ENCODE data around the gene OR10H4.
"Not testable (repeated sequence)": the region's sequence is repeated elsewhere in the genome, so short reads cannot be mapped to it uniquely, and the experiment has no call there.

The OR10H4 gene

DNA sequence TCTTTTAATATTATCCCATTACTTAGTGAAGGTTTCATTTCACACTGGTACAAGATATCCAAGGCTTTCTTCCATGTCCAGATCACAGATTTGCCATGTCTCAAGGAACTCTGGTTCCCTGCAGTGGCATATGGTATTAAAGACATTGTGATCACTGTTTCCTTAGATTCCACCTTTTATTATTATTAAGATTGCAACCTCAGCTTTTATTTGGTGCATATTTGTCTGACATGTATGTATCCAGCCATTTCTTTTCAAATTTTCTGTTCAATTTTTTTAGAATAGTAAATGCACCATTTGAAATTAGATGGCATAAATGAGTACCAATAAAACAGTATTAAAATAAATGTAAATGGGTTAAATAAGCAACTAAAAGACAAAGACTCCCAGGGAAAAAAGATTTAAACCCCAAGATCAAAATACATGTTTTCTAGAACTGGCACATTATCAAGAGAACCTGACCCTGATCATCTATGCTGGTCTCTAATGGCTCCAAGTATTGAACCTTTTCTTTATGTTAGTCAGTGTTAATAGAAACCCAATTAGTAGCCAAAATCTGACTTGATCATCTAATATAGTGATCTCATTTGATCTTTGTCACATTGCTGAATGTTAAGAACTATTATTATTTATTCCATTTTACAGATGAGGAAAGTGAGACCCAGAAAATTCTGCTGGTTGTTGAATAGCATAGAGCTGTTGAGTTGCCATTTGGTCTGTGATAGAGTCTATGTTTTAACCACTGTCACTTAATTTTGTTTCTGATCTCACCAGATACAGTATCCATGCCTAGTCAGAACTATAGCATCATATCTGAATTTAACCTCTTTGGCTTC, at the start of gene OR10H4:
Gene OR10H4 (plus strand): TSS at position 786 of the 836 bp plus-strand sequence. CDS start 0 bp downstream, at position 786.
- no peak for DNase-seq

GRCh38 chr19:15899561-15899960, 49.2 kb upstream of the OR10H4 start:
- not testable (repeated sequence) for DNase-seq

DNA sequence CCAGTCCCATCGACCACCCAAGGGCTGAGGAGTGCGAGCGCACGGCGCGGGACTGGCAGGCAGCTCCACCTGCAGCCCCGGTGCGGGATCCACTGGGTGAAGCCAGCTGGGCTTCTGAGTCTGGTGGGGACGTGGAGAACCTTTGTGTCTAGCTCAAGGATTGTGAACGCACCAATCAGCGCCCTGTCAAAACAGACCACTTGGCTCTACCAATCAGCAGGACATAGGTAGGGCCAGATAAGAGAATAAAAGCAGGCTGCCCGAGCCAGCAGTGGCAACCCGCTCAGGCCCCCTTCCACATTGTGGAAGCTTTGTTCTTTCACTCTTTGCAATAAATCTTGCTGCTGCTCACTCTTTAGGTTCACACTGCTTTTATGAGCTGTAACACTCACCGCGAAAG, 48.8 kb upstream of the OR10H4 start:
- DNase-seq: not testable (repeated sequence)

DNA sequence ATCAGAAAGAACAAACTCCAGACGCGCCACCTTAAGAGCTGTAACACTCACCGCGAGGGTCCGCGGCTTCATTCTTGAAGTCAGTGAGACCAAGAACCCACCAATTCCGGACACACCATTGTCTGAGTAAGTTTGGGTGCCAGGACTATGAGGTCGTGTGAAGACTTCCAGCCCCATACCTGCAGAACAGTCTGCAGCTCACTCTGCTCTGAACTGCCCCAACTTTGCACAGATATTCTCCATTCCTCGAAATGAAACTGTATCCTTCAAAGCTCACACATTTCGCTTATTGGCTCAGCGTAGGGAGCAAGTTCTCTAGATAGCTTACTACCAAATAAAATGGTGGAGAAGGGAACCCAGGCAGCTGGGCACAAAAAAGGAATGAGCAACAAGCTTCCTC, 48.3 kb upstream of the OR10H4 start:
- no peak for DNase-seq

- no peak for DNase-seq
Observed at GRCh38 chr19:15902254-15902653, 46.6 kb upstream of the OR10H4 start.

- DNase-seq: not testable (repeated sequence)
Observed at GRCh38 chr19:15902898-15903297, 45.9 kb upstream of the OR10H4 start.

DNA sequence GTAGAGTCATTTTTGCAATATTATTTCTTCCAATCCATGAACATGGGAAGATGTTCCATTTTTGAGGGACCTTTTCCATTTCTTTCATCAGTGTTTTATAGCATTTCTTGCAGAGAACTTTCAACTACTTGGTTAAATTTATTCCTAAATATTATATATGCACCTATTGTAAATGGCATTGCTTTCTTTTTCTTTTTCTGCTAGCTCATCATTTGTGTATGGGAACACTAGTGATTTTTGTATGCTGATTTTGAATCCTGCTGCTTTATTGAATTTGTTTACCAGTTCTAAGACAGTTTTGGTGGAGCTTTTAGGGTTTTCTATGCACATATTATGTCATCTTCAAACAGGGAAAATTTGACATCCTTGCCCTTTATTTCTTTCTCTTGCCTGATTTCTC, 43.8 kb upstream of the OR10H4 start:
- no peak for DNase-seq

DNA sequence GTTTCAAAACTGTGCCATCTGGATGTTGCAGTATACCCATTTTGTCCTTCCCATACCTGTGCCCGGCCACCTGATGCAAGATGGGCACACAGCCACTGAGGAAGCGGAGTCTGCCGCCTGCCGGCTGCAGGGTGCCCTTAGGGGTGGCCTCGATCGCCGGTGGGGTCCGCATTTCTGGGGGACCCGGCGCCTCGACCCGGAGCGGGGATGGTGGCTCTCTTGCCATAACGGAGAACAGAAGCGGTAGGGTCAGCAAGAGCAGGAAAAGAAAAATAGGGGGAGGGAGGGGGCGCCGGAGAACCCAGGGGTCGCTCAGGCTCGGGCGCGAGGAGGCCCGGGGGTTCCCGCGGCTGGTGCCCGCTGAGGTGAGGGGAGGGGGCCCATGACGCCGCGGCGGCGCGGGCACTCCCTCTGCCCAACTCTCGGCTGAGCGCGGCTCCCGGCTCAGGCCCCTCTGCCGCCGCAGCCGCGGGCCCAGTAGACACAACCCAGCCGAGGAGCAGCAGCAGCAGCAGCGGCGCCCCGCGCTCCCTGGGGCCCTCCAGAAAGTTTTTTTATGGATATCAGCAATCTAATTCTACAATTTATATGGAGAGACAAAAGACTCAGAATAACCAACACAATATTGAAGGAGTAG, 37.1 kb upstream of the OR10H4 start:
- DNase-seq: no peak

- no peak for DNase-seq
Observed at GRCh38 chr19:15913384-15913783, 35.4 kb upstream of the OR10H4 start.

- no peak for DNase-seq
Observed at GRCh38 chr19:15913830-15914229, 35.0 kb upstream of the OR10H4 start.

GRCh38 chr19:15915109-15915508, 33.7 kb upstream of the OR10H4 start:
- no peak for DNase-seq

- no peak for DNase-seq
Observed at GRCh38 chr19:15919243-15919642, 29.6 kb upstream of the OR10H4 start.

GRCh38 chr19:15922021-15922420, 26.8 kb upstream of the OR10H4 start:
- DNase-seq: no peak

- no peak for DNase-seq
Observed at GRCh38 chr19:15923702-15924101, 25.1 kb upstream of the OR10H4 start.

DNA sequence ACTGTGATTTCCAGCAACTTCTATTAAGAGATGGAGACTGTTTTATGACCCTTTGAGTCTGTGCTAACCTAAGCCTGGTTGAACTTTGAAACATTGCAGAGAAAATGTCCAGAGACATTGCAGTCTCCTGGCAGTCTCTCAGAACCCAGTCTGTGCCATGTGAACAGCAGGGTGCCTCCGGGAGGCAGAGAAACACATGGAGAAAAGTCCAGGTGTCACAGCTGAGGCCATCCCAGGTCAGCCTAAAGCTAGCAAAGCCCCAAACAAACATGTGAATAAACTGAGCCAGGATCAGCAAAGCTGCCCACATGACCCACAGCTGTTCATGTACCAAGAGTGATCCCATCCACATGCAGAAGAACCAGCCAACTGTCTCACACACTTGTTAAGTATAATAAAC, 22.3 kb upstream of the OR10H4 start:
- DNase-seq: no peak

- no peak for DNase-seq
Observed at GRCh38 chr19:15928321-15928720, 20.5 kb upstream of the OR10H4 start.

DNA sequence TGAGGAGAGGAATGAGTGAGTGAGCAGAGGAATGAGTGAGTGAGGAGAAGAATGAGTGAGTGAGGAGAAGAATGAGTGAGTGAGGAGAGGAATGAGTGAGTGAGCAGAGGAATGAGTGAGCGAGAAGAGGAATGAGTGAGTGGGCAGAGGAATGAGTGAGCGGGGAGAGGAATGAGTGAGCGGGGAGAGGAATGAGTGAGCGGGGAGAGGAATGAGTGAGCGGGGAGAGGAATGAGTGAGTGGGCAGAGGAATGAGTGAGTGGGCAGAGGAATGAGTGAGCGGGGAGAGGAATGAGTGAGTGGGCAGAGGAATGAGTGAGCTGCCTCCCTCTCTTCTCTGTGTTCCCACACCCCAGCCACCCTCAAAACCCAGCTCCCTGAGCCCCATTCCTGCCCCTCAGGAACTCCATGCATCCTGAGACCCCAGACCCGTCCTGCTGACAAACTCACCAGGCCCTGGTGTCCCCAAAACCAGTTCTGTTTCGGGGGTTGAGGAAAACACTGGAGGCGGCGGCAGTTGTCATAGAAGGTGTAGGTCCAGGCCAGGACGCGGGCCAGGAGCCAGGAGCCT, 15.0 kb upstream of the OR10H4 start:
- not testable (repeated sequence) for DNase-seq

DNA sequence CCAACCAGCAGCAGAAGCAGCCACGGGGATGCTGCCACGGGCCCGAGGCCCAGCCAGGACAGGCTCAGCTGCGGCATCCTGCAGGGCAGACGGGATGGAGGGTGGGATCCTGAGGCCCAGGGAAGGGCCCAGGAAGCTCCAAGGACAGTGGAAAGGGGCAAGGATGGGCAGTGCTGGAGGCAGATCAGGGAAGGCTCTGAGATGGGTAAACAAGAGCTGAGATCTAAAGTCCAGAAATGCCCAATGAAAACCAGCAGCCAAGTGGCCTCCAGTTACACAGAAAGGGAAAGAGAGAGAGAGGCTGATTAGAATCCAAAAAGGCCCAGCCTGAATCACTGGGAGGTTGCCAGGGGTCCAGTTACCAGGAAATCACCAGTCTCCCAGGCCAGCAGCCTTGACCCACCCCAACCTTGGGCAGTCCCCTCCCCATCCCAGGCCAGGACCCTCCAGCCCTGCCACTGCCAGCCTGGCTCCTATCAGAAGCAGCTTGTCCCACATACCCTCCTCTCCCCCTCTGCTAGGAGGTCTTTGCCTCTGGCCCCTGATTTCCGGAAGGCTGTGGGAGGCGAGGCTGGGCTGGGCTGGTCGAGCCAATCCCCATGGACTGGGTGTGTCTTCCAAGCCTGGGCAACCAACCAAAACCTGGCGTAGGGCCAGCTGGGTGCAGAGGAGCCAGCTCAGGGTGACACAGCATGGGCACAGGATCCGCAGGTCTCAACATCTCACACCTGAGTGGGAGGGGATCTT, 14.3 kb upstream of the OR10H4 start, which contains the start of gene CYP4F11:
Gene CYP4F11 (minus strand): TSS at position 198 of the 747 bp plus-strand sequence. CDS start 121 bp downstream, at position 77.
- peak; percentile 91 to 96 for DNase-seq

GRCh38 chr19:15935167-15935702, 13.6 kb upstream of the OR10H4 start:
- peak in 1 of 2 experiments; percentile 25 for DNase-seq

DNA sequence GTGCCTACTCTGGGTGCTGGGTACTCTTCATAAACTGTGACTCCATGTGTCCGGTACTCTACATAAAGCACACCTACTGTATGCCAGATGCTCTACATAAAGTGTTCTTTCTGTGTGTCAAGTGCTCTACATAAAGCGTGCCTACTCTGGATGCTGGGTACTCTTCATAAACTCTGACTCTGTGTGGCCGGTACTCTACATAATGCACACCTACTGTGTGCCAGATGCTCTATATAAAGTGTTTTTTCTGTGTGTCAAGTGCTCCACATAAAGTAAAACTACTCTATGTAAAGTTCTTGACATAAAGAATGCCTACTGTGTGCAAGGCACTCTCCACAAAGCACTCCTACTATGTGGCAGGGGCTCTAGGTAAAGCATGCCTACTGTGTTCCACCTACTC, 12.6 kb upstream of the OR10H4 start:
- DNase-seq: no peak

GRCh38 chr19:15936950-15937349, 11.9 kb upstream of the OR10H4 start:
- no peak for DNase-seq

DNA sequence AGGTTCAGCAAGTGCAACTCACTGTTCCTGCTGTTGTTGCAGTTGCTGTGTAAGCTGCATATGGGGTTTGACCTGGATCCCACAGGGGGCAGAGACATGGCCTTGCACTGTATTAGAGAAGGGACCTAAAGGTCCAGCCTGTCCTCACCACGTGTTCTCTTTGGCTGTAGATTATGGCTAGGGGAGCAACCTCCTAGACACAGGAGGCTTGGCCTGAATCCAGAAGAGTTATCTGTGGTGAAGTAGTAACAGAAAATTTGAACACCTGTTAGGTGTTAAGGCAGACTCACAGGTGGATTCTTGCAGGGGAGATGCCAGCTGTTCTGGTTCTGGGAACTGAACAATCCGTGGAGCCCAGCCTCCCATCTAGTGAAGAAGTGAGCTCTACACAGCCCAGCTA, 11.0 kb upstream of the OR10H4 start:
- no peak for DNase-seq

DNA sequence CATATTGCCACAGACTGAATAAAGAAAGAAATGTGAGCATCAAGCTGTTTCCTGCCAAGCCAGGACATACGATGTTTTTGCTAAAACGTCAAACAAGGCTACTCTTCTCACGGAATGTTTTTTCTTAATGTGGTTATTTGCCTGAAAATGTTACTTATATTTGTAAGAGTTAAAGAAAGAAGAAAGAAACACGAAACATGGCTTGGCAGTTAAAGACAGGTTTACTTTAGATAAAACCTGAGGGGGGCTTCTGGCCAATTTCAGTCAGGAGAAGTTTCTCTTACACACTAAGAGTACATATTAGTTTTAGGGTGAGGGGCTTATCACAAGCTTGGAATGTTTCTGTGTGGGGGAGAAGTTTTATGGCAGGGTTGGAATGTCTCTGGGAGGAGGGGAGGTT, 4.4 kb upstream of the OR10H4 start:
- no peak for DNase-seq
